ENCODE measurements around the gene MANEA. TPM values are rescaled to one million over a fixed set of nuclear protein-coding genes. Genes with fewer than 3 reads are reported as not detected.

The MANEA gene
- total RNA-seq, 2 experiments from 2014 or later: 23.2 to 23.3 TPM

DNA sequence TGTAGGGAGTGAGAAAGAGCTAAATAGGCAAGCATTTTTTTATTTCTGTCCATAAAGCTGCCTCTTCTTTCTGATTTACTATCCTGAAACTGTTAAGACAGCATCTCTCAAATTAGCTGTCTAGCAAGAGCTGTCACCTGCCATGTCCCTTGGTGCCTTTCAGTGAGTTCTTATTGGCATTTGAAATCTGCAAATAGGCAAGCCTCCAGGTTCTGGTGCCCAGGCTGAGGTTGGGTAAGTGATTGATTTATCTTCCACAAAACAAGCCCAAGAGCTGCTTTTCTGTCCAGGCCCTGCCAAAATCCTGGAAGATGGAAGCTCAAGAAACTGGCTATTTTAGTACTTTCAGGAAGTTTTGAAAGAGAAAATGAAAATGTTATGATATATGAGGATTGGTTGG, 22.4 kb downstream of the MANEA start:
- DNase-seq (no peak), ATAC-seq (no peak)
- CTCF ChIA-PET: no interaction called here
- no peak overlapping the region for H3K4me3 Mint-ChIP-seq
- H3K9me3 Mint-ChIP-seq (ENCODE audit: low read depth): no peaks in the 10 kb centered on the region
- H3K27me3 Mint-ChIP-seq: no peaks in the 10 kb centered on the region
- no peak overlapping the region for H3K27ac Mint-ChIP-seq
- peaks cover 13% of the 10 kb centered on the region for H3K4me1 Mint-ChIP-seq
- H3K36me3 Mint-ChIP-seq: peaks cover 24% of the 10 kb centered on the region

GRCh38 chr6:95601133-95601532, 23.8 kb downstream of the MANEA start:
- Mint-ChIP-seq H3K4me1 (peaks cover 13% of the 10 kb centered on the region), H3K27me3 (no peaks in the 10 kb centered on the region), H3K9me3 (ENCODE audit: low read depth) (no peaks in the 10 kb centered on the region), H3K27ac (no peak overlapping the region), H3K36me3 (peaks cover 26% of the 10 kb centered on the region), H3K4me3 (no peak overlapping the region)
- no peak for ATAC-seq
- DNase-seq: no peak
- CTCF ChIA-PET: no interaction called here

DNA sequence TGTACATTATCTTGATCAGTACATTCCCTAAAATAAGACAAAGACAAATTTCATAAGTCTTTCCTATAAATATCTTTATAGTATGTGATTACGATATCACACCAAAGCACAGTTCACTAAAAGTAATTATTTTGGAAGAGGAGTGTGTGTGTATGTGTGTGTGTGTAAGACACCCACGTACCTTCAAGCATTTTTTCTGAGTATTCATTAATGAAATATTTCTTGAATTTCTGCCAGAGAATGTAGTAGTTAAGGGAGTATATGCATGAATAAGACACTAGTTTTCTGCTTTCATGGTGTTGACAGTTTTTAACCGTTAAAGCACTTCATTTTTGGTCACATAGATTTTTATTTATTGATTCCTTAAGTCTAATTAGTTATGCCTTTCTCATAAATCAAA, 36.8 kb downstream of the MANEA start:
- no peak overlapping the region for H3K27ac Mint-ChIP-seq
- H3K27me3 Mint-ChIP-seq: peaks cover 11% of the 10 kb centered on the region
- no peak for ATAC-seq
- H3K4me1 Mint-ChIP-seq: no peaks in the 10 kb centered on the region
- CTCF ChIA-PET: no interaction called here
- no peak overlapping the region for H3K4me3 Mint-ChIP-seq
- H3K9me3 Mint-ChIP-seq (ENCODE audit: low read depth): no peaks in the 10 kb centered on the region
- no peaks in the 10 kb centered on the region for H3K36me3 Mint-ChIP-seq
- no peak for DNase-seq

- DNase-seq (no peak), ATAC-seq (no peak)
- Mint-ChIP-seq H3K27ac (no peak overlapping the region), H3K27me3 (peaks cover 3% of the 10 kb centered on the region), H3K9me3 (ENCODE audit: low read depth) (peaks cover 3% of the 10 kb centered on the region), H3K4me1 (no peaks in the 10 kb centered on the region), H3K36me3 (no peaks in the 10 kb centered on the region), H3K4me3 (no peak overlapping the region)
- CTCF ChIA-PET: no interaction called here
Measured at GRCh38 chr6:95629551-95629950, 52.2 kb downstream of the MANEA start.

DNA sequence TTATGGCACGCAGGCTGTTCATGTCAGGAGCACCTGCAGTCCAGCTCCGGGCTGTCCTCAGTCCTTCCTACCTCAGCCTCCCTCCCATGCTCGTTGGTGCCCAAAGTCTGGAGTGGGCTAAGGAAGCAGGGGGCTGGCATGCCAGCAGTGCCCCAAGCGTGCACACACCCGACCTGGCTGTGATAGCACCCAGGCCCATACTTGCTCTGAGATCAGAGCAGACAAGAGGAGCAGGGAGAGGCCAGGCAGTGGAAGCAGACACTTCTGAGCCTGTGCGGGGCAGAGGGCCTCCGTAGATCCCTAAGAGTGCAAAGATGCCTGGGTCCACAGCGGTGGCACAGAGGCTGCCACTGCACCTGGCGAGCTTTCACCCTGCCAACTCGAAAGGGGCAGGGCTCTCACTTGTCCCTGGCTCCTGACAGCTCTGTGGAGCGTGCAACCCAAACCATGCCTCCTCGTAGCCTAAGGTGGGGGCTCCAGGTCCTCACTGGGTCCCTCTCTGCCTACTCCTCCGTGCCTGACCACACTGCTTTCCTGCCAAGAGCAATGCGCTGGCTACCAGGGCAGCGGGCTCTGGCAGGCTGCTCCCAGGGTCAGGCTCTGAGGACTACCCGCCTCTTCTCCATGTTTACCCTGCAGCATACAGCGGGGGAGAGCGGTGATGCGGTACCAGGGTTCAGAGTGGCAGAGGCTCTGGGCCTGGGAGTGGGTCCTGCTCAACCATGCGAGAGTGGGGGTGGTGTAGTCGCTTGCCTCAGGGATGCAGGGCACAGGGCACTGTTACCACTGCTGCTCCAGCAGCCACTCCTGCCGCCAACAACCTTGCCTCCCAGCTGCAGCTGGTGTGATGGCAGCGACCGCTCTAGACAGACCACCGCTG, 59.5 kb downstream of the MANEA start:
- no peak for ATAC-seq
- DNase-seq: no peak
- CTCF ChIA-PET: no interaction called here
- H3K4me3 Mint-ChIP-seq: no peak overlapping the region
- H3K36me3 Mint-ChIP-seq: no peaks in the 10 kb centered on the region
- H3K27ac Mint-ChIP-seq: no peak overlapping the region
- no peaks in the 10 kb centered on the region for H3K27me3 Mint-ChIP-seq
- peaks cover 3% of the 10 kb centered on the region for H3K9me3 Mint-ChIP-seq (ENCODE audit: low read depth)
- no peaks in the 10 kb centered on the region for H3K4me1 Mint-ChIP-seq

DNA sequence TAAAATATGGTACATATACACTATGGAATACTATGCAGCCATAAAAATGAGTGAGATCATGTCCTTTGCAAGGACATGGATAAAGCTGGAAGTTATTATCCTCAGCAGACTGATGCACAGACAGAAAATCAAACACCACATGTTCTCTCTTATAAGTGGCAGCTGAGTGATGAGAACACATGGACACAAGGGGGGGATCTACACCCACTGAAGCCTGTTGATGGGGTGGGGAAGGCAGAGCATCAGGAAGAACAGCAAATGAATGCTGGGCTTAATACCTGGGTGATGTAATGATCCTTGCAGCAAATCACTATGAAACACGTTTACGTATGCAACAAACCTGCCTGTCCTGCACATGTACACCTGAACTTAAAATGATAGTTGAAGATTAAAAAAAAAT, 71.3 kb downstream of the MANEA start:
- no peak overlapping the region for H3K27ac Mint-ChIP-seq
- ATAC-seq (no peak), DNase-seq (no peak)
- no peaks in the 10 kb centered on the region for H3K4me1 Mint-ChIP-seq
- H3K36me3 Mint-ChIP-seq: no peaks in the 10 kb centered on the region
- H3K9me3 Mint-ChIP-seq (ENCODE audit: low read depth): no peaks in the 10 kb centered on the region
- H3K4me3 Mint-ChIP-seq: no peak overlapping the region
- peaks cover 4% of the 10 kb centered on the region for H3K27me3 Mint-ChIP-seq
- CTCF ChIA-PET: no interaction called here

DNA sequence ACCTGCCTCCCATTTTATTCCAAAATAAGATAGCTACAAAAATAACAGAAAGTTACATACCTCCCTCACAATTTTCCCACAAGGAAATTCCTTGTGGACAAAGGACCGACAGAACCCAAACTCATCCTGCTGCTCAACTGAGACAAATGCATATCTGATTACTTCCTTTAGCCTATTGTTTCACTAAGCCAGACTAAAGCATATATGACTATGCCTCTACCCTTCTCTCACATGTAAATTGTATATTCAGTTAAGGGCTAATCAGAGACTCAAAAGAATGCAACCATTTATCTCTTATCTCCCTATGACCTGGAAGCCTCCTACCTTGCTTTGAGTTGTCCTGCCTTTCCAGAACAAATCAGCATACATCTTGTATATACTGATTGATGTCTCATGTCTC, 72.1 kb downstream of the MANEA start:
- H3K27me3 Mint-ChIP-seq: peaks cover 4% of the 10 kb centered on the region
- no peaks in the 10 kb centered on the region for H3K4me1 Mint-ChIP-seq
- no peak overlapping the region for H3K4me3 Mint-ChIP-seq
- H3K9me3 Mint-ChIP-seq (ENCODE audit: low read depth): no peaks in the 10 kb centered on the region
- CTCF ChIA-PET: no interaction called here
- H3K27ac Mint-ChIP-seq: no peak overlapping the region
- ATAC-seq (no peak), DNase-seq (no peak)
- H3K36me3 Mint-ChIP-seq: no peaks in the 10 kb centered on the region

DNA sequence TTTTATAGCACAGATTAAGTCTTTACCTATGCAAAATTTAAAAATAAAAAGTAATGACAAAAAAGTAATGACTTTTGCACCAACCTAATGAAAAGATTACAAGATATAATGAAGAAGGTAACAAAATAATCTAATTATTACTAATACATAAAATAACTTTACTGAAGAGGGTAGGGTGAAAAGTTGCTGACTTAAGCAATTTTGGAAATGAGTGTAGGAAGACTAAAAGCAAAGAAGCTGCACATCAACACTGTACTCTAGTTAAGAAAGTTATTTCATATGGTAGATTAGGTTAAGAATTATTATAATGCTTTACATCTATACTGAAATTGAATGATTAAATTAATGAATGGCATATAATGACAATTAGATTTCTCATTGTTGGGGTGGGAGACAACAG, 76.8 kb downstream of the MANEA start:
- Mint-ChIP-seq H3K4me3 (no peak overlapping the region), H3K27ac (no peak overlapping the region), H3K4me1 (no peaks in the 10 kb centered on the region), H3K27me3 (no peaks in the 10 kb centered on the region), H3K9me3 (ENCODE audit: low read depth) (no peaks in the 10 kb centered on the region), H3K36me3 (no peaks in the 10 kb centered on the region)
- no peak for ATAC-seq
- DNase-seq: no peak
- CTCF ChIA-PET: no interaction called here

DNA sequence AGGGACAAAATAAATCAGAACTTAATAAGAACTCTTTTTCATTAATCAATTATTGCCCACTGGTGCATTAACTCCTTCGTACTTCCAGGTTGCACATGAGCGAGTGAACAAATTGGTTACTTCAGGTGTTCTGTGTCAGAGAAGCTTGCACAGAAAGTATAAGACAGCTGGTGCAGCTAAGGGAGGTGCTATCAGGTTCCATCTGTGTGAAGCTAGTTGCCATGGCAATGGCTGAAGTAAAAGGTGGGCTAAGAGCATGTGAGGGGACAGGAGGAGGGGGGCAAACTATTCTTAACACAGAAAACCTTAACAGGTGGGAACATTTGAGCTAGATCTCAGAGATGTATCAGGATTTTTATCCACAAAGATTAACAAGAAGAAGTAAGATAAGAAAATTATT, 81.6 kb downstream of the MANEA start:
- no peak for DNase-seq
- Mint-ChIP-seq H3K9me3 (ENCODE audit: low read depth) (no peaks in the 10 kb centered on the region), H3K36me3 (no peaks in the 10 kb centered on the region), H3K4me3 (no peak overlapping the region), H3K27ac (no peak overlapping the region), H3K27me3 (no peaks in the 10 kb centered on the region), H3K4me1 (no peaks in the 10 kb centered on the region)
- CTCF ChIA-PET: no interaction called here
- no peak for ATAC-seq
